ACHN (cell line): ENCODE measurements around the gene PACRG.
A peak's percentile ranks its signal among the peaks of the same experiment; 100 is the strongest.

Source experiments
- DNase-seq: peaks from one replicate; pipeline ENCODE4 v3.0.0-alpha.2; 2015
- in situ Hi-C: cut with HindIII; loops from 2 replicates; pipeline ENCODE4 v1.10.0; 2017; ENCODE audit warnings: low sequenced_read_pairs, low pct_ligation_motif_present, low pct_unique_long_range_greater_than_20kb

PACRG gene

DNA sequence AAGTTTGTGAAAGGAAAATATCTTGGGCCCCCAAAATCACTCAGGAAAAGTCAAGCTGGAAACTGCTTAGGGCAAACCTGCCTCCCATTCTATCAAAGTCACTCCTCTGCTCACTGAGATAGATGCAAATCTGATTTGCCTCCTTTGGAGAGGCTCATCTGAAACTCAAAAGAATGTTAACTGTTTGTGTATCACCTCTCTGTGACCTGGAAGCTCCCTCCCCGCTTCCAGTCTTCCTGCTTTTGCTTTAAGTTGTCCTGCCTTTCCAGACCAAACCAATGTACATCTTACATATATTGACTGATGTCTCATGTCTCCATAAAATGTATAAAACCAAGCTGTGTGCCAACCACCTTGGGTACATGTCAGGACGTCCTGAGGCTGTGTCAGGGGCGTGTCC is 355.4 kb downstream of the PACRG start:
- in situ Hi-C loops, result no loop called here
- no peak for DNase-seq

DNA sequence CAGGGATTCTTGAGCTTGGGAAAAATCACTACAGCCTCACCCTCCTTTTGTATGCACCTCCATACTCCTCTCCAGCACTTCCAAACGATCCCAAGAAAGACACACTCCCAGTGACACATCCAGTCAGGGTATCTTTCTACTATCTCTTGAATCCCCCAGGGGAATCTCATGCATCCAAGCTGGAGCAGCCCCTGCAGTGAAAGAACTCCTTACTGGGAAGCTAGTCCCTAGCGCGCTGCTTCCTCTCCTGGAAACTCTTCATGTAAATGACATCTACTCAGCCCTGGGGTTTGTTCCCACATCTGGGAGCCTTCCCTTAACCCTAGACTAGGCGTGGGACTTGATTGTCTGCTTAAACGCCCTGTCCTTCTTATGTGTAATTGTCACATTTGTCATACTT is 357.7 kb downstream of the PACRG start:
- DNase-seq, result no peak
- in situ Hi-C loops, result no loop called here

DNA sequence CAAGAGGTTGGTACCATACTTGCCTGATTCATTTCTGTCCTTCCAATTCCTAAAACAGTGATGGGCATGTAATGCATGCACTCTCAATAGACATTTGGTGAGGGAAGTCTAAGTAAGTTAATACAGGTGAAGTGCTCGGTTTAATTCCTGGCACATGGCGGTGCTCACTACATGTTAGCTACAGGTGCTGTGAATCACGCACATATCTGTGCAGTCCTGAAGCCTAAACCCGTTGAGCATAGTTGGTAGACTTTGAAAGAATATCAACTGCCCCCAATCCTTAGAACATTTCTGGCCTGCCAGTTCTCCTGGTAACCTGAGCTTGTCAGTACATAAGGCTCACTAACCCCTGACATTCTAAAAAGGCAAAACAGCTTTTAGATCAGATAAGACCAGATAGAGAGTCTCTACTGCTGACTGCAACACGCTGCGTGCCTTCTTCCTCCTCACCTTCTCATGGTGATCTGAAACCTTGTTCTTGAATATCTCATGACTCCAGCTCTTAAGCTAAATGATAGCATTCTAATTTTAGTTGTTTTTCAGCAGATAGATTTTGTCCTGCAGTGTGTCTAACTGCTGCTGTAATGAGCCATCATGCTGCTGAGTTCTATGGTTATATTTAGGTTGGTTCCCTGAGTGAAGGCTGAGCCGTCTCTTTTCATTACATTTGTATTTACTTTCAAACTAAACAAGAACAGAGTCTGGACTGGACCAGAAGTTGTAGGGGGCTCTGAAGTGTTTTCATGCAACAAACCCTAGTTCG is 358.3 kb downstream of the PACRG start:
- no peak for DNase-seq
- in situ Hi-C loops, result no loop called here

DNA sequence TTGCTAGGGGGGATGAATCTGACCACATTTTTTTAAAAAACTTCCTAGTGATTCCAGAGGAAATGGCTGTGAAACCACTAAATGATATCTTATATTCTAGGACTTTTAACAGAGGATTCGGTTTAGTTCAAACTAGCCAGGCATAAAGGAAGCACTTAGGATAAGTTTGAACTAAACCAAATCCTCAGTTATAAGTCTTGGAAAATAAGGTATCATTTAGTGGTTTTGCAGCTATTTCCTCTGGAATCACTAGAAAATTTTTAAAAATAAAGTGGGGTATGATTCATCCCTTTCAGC is 358.8 kb downstream of the PACRG start:
- in situ Hi-C loops, result no loop called here
- no peak for DNase-seq

- in situ Hi-C loops, result no loop called here
- DNase-seq, result no peak
These were observed 360.2 kb downstream of the PACRG start for GRCh38 chr6:163087981-163088380.

DNA sequence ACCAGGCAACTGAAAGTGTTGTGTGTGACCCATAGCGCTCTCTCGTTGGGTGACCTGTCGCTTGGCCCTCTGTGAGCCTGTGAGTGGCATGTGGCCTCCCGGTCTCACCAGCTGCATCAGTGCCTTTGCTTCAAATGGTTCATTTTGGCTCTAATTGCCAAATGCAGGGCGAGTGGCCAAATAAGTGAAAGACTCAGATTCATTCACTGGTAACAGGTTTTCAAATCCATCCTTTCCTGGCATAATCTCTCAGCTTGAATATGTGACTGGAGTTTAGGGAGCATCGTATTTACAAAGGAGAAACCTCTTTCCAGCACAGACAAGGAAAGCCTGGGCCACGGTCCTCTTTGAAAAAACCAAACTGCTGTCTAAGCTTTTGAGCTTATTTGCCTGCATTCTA is 365.1 kb downstream of the PACRG start:
- no peak for DNase-seq
- in situ Hi-C loops, result no loop called here

DNA sequence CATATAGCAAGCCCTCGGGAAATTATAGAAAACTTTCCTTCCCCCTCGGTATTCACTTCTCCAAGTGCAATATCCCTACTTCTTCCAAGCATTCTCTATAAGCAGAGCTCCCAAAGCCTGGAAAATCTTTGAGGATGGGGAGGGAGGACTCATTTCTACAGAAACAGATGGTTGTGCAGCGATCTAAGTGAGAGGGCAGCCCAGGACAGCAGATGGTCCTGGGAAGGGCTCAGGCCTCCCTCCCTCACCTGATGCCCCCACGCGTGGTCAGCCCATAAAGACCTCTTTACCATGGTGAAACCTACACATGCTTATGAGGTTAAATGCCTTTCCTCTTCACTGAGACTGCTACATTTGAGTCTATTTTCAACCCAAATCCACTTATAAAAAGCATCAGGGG is 367.1 kb downstream of the PACRG start:
- in situ Hi-C loops, result no loop called here
- DNase-seq, result no peak

GRCh38 chr6:163095401-163095800 is 367.6 kb downstream of the PACRG start:
- DNase-seq, result no peak
- in situ Hi-C loops, result no loop called here

DNA sequence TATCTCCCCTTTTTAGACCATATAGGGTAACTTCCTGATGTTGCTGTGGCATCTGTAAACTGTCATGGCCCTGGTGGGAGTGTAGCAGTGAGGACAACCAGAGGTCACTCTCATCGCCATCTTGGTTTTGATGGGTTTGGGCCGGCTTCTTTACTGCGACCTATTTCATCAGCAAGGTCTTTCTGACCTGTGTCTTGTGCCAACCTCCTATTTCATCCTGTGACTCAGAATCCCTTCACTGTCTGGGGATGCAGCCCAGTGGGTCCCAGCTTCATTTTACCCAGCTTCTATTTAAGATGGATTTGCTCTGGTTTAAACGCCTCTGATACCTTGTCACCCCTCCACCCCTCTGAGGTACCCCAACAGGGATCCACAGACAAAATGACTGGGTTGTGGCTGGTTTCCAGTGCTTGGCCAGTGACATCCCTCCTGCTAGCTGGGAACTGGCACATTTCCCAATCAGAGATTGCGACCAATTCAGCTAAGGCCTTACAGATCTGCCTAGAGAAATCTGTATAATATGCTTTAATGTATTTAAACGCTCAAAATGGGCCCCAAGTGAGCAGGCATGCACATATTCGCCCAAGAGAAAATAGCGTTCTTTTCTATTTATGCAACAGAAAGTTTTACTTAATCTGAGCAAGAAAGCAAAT is 371.2 kb downstream of the PACRG start:
- in situ Hi-C loops, result no loop called here

GRCh38 chr6:163099621-163100171 is 371.9 kb downstream of the PACRG start:
- in situ Hi-C loops, result no loop called here

More for the DNA sequence above, 371.2 kb downstream of the PACRG start:
- no peak for DNase-seq

DNA sequence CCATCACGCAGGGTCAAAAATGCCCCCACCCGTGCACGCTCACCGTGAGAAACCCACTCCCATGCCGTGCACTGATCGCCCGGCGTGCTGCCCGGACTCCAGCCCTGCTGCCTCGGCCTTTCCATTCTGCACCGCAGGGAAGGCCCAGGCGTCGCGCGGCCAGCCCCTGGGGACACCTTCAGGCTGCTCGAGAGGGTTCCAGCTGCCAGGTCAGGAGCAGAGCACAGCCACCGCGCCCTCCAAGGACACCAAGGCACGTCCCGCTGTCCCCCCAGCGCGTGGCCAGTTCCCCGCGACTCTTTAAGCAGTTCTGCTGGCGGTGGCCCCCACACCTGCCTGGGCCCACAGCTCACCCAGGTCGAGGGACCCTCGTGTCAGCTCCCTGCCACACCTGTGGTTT is 372.5 kb downstream of the PACRG start:
- in situ Hi-C loops, result no loop called here

More at GRCh38 chr6:163099621-163100171, 371.9 kb downstream of the PACRG start:
- DNase-seq, result no peak

GRCh38 chr6:163113358-163113962 is 385.7 kb downstream of the PACRG start:
- DNase-seq, result peak; percentile 0
- in situ Hi-C loops, result no loop called here

More for the DNA sequence above, 372.5 kb downstream of the PACRG start:
- DNase-seq, result no peak

DNA sequence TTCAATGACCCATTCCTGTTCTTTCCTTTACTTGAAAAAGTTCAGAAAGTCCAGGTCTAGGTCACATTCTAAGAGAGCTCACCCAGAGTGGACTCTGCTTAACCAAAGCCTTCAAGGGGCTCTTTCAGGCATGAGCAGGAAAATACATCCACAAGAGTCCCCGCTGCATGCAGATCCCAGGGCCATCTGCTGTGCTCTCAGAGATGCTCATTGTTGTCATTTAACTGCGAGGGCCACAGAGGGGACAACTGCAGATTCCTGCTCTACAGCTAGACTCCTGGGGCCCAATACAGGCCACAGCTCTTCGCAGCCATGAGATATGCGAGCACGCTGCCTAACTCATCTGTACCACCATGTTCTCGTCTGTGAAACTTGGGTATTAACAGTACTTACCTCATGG is 391.2 kb downstream of the PACRG start:
- DNase-seq, result no peak
- in situ Hi-C loops, result no loop called here

DNA sequence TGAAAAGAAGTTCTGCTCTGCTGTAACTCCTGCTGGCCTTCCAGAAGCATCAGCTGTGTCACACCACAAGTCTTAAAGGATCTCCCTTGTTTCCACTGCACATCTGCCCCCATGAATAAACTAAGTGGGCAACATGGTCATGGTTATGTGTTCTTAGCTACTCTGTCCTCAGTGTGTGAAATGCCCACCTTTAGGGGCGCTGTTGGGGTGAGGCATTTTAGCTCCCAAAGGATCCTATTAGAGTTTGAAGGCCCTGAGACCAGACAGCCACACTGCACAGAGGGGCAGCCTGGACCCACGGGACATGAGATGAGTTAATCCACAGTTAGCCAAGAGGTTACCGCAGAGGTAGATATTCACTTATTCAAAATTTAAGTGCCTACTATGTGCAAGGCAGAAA is 392.4 kb downstream of the PACRG start:
- in situ Hi-C loops, result no loop called here
- DNase-seq, result peak; percentile 6

- DNase-seq, result no peak
- in situ Hi-C loops, result no loop called here
These were observed 393.5 kb downstream of the PACRG start for GRCh38 chr6:163121270-163121669.

DNA sequence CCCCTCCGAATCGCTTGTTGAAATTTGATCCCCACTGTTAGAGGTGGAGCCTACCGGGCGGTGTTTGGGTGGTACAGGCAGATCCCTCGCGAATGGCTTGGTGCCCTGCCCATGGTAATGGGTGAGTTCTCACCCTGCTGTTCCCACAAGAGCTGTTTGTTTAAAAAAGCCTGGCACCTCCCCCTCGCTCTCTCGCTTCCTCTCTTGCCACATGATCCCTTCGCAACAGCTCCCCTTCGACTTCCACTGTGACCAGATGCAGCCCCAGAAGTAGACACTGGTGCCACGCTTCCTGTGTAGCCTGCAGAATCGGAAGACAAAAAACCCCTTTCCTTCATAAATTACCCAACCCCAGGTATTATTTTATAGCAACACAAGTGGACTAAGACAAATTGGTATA is 394.6 kb downstream of the PACRG start:
- no peak for DNase-seq
- in situ Hi-C loops, result no loop called here

GRCh38 chr6:163123098-163123497 is 395.3 kb downstream of the PACRG start:
- DNase-seq, result no peak
- in situ Hi-C loops, result no loop called here

DNA sequence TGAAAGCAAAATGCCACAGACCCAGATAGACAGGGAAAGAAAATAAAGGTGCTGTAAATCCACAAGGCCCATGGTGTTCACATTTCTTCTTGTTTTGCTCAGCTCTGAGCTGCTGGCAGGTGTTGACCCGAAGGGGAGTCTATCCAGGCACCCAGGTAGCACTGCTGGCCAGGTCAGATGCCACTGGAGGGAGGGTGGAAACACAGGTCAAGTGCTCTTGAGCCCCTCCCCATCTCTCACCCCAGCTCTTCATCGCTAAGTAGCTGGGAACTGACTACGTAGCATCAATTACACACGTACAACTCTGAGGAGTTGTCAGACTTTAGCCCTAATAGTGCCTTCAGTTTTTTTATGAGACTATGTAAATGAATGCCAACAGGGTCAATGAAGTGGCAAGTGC is 399.0 kb downstream of the PACRG start:
- in situ Hi-C loops, result no loop called here
- DNase-seq, result no peak

- in situ Hi-C loops, result no loop called here
- no peak for DNase-seq
These were observed 399.8 kb downstream of the PACRG start for GRCh38 chr6:163127587-163127986.

DNA sequence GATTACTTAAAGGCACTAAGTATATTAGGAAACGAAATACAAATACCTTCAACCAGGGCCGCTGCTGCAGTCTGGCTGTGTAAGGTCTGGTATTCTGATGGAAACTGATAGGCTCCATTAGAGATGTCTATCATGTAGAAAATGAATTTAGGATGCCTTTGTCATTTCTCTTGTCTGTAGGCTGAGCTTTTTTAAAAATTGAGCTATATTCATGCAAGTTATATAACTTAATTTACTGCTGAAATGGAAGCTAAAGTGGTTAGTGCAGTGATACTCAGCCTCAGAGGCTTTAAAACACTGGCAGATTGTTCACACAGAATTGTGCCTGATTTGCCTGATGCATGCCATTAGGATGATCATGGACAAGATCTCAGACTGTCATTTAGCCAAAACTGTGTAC is 400.6 kb downstream of the PACRG start:
- in situ Hi-C loops, result no loop called here
- no peak for DNase-seq
